Measurements from ENCODE around the gene SNX15. TPM values are rescaled to one million over a fixed set of nuclear protein-coding genes. Genes with fewer than 3 reads are reported as not detected.

The SNX15 gene
- total RNA-seq, 1 donor from 2014 or later: 21.6 TPM

GRCh38 chr11:65087216-65087615 is 60.0 kb downstream of the SNX15 start:
- Histone ChIP-seq H3K36me3 (ENCODE audit: control insufficient read depth, insufficient read depth, low read length) (no peaks in the 10 kb centered on the region), H3K27me3 (ENCODE audit: control insufficient read depth, insufficient read depth, low read length) (no peaks in the 10 kb centered on the region), H3K4me3 (ENCODE audit: low read depth, low read length) (no peak overlapping the region)
- no peak for TF ChIP-seq CTCF (IDR thresholded peaks at IDR 0.05; ENCODE audit: insufficient read depth, low read length, poor library complexity, severe bottlenecking)
- DNase-seq (ENCODE audit: low read depth): no peak

GRCh38 chr11:65087827-65088226 is 60.6 kb downstream of the SNX15 start:
- no peak for DNase-seq (ENCODE audit: low read depth)
- Histone ChIP-seq H3K36me3 (ENCODE audit: control insufficient read depth, insufficient read depth, low read length) (no peaks in the 10 kb centered on the region), H3K27me3 (ENCODE audit: control insufficient read depth, insufficient read depth, low read length) (no peaks in the 10 kb centered on the region), H3K4me3 (ENCODE audit: low read depth, low read length) (no peak overlapping the region)
- TF ChIP-seq CTCF (IDR thresholded peaks at IDR 0.05; ENCODE audit: insufficient read depth, low read length, poor library complexity, severe bottlenecking): no peak

- no peak for DNase-seq (ENCODE audit: low read depth)
- H3K27me3 ChIP-seq (ENCODE audit: control insufficient read depth, insufficient read depth, low read length): no peaks in the 10 kb centered on the region
- no peak for TF ChIP-seq CTCF (IDR thresholded peaks at IDR 0.05; ENCODE audit: insufficient read depth, low read length, poor library complexity, severe bottlenecking)
- H3K36me3 ChIP-seq (ENCODE audit: control insufficient read depth, insufficient read depth, low read length): no peaks in the 10 kb centered on the region
- H3K4me3 ChIP-seq (ENCODE audit: low read depth, low read length): no peak overlapping the region
Observed at GRCh38 chr11:65089621-65090020, 62.4 kb downstream of the SNX15 start.

Other genes starting within 250 kb of the SNX15 start
- gene SF1, start 248.9 kb upstream of the SNX15 start, total RNA-seq: 194 and 216 TPM in 2 replicates
- 33.2 and 40.6 TPM in 2 replicates for gene MAP4K2, start 224.2 kb upstream of the SNX15 start, total RNA-seq
- 24.6 and 28.5 TPM in 2 replicates for gene MEN1, start 216.9 kb upstream of the SNX15 start, total RNA-seq
- gene CDC42BPG, start 182.8 kb upstream of the SNX15 start, total RNA-seq: 10.7 and 12.8 TPM in 2 replicates
- gene EHD1, start 148.8 kb upstream of the SNX15 start, total RNA-seq: 87.7 and 100 TPM in 2 replicates
- 24.8 and 28.6 TPM in 2 replicates for gene ATG2A, start 110.2 kb upstream of the SNX15 start, total RNA-seq
- gene PPP2R5B, start 102.8 kb upstream of the SNX15 start, total RNA-seq: 26.9 and 31.1 TPM in 2 replicates
- gene GPHA2, start 91.5 kb upstream of the SNX15 start, total RNA-seq: not detected in 2 replicates
- 0.17 and 0.68 TPM in 2 replicates for gene MAJIN, start 55.3 kb upstream of the SNX15 start, total RNA-seq
- 1.1 and 7.3 TPM in 2 replicates for gene BATF2, start 30.5 kb upstream of the SNX15 start, total RNA-seq
- gene ARL2, start 13.3 kb upstream of the SNX15 start, total RNA-seq: 164 and 170 TPM in 2 replicates
- 25.5 and 32.0 TPM in 2 replicates for gene SAC3D1, start 13.8 kb downstream of the SNX15 start, total RNA-seq
- gene NAALADL1, start 31.1 kb downstream of the SNX15 start, total RNA-seq: 13.2 and 21.7 TPM in 2 replicates
- 4.9 and 6.9 TPM in 2 replicates for gene CDCA5, start 56.6 kb downstream of the SNX15 start, total RNA-seq
- gene ZFPL1, start 56.8 kb downstream of the SNX15 start, total RNA-seq: 49.8 and 66.1 TPM in 2 replicates
- gene VPS51, start 68.8 kb downstream of the SNX15 start, total RNA-seq: 153 and 391 TPM in 2 replicates
- 42.4 and 42.6 TPM in 2 replicates for gene TM7SF2, start 84.4 kb downstream of the SNX15 start, total RNA-seq
- 21.3 and 28.1 TPM in 2 replicates for gene ZNHIT2, start 90.3 kb downstream of the SNX15 start, total RNA-seq
- 595 and 710 TPM in 2 replicates for gene FAU, start 94.7 kb downstream of the SNX15 start, total RNA-seq
- 67.6 and 88.5 TPM in 2 replicates for gene MRPL49, start 94.9 kb downstream of the SNX15 start, total RNA-seq
- gene SYVN1, start 107.1 kb downstream of the SNX15 start, total RNA-seq: 23.4 and 31.0 TPM in 2 replicates
- gene SPDYC, start 142.8 kb downstream of the SNX15 start, total RNA-seq: not detected in 2 replicates
- 397 and 531 TPM in 2 replicates for gene CAPN1, start 154.5 kb downstream of the SNX15 start, total RNA-seq
- gene POLA2, start 234.5 kb downstream of the SNX15 start, total RNA-seq: 8.9 and 11.5 TPM in 2 replicates

All from kidney epithelial cell (primary cell).